NCI-H526 (cell line): ENCODE data around the gene C5orf47.

Experiments
- DNase-seq, 2 experiments: peaks; one replicate each; lab custom pipeline; 2025; lab: John Stamatoyannopoulos, UW

Gene C5orf47

GRCh38 chr5:173970878-173971650, 17.9 kb upstream of the C5orf47 start:
- DNase-seq, result no peak

DNA sequence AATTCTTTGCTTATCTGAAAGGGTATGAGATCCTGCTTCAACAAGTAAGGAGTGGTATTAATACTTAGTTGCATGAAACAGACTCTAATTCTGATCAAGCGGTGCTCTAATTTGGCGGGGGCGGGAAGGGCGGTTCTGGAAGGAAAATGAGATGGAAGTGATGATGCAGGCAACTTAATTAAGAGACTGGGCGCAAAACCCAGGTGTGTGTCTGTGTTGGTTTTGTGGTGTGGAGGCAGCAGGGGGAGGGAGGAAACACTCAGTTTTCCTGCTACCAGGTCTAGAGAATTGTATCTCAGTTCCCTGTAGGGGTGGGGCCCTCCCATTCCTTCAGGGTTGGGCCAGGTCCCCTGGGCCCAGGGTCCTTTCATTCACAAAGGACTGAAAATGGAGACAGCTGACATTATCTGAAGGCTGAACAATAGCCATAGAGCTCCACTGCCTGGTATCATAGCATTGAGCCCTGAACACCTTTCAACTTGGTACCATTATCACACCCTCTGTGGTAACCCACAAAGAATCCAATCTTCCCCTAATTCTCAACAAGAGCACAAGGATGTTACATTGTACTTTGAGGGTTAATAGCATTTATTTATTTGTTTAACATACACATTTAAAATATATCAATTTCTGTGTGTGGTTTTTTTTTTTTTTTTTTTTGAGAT, 17.2 kb upstream of the C5orf47 start:
- DNase-seq, result no peak

DNA sequence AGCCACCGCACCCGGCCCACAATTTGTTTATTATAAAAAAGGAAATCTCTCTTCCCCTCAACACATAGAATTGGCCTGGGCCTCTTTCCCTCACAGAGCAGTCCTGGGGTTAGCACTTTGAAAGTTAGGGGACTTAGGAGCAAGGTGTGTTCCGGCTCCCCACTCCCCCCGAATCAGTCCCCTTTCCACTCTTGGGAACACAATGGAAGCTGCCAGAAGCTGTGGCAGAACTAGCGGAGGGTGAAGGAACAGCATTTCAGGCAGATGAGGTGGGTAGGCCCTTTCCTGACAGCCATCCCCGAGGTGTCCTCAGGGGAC, 16.4 kb upstream of the C5orf47 start:
- no peak for DNase-seq

DNA sequence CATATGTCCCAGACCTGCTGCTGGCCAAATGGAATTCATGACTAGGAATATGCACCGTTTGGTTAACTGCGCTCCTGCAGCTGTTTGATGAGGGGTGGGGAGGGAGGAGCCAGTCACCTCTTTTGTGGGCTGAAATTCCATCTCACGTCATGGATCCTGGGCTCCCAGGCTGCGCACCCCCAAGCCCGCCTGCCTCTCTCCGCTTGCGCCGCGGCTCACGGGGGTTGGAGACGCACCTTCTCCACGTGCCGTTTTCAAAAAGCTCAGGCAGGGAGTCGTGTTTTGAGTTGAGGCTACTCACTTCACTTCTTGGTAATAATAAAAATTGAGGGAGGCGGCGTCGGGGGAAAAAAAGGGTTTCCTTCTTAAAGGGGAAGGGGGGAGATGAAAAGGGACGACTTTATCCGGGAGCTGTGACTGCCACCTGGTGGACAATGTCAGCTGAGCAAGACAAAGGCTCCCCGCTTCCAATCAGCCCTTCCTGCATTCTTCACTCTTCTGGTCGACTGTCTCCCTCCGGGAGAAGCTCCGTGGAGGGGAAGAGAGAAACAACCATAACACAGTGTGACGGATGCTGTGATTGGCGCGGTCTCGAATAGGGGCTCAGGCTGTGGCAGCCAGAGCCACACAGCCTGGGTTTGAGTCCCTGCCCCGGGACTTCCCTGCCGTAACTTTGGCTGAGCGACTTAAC, 15.9 kb upstream of the C5orf47 start:
- peak; percentile 66 to 75 for DNase-seq

DNA sequence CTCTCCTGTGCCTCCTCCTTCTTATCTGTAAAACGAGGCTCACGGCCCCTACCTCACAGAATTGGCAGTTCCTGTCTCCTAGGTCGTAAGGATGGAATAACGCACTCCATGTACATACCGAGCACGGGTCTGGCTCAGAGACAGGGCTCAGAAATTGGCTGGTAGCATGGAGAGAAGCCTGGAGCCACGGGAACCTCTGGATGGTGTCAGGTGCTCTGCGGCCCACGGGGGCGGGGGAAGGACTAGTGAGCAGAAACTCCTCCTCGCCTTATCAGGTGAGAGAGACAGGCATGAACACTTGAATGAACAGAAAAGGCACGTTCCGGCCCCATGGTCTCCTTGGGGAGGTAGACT, 15.4 kb upstream of the C5orf47 start:
- DNase-seq, result peak; percentile 15 to 54

DNA sequence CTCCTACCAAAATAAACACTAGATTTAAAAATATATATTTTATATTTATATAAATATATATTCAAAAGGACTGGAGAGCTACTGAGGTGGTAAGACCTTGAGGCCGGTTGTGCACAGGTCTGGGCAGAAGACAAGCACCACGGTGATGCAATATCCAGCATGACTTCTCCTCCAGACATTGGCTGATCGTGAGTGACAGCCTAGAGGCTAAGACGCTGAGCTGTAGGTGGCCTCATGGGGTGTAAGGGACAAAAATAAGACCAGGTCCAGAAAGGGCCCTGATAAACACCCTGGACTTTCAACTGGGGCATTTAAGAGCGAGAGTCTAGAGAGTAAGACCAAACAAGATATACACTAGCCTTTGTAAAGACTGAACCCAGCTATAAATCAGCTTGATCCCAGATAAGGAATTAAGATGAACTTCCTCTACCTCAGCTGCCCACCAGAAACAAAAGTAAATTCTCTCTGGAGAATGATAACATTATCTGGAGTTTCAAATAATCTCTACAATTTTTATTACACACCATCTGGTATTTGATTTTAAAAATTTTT, 14.2 kb upstream of the C5orf47 start:
- DNase-seq, result no peak

DNA sequence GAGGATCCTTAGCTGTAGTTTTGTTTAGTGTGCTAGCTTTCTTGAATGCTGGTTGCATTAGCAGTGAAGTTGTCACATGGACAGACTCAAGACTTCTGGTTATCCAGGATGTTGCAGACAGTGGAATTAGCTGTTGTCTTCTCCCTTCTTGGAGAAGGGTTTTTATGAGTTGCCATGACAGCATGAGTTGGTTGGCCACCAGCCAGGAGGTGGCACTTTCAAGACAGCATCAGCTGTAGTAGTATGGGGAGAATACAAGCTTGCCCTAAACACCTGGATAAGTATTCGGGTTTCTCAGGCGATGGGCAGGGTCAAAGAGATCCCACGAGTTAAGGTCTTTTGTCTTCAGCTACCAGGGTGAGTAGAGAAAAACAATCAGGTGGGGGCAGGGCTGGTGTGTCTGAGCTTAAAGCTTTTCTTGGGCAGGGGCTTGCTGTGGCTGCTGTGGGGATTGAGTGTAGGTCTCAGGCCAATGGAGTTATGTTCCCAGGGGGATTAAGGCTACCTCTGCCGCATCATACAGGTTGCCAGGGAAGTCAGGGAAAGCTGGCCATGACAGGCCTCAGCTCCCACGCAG, 7.7 kb upstream of the C5orf47 start:
- no peak for DNase-seq

- DNase-seq, result peak in 1 of 2 experiments; percentile 49
These were observed 4.8 kb upstream of the C5orf47 start for GRCh38 chr5:173984218-173984617.

GRCh38 chr5:173989432-173990082, 587 bp downstream of the C5orf47 start:
- DNase-seq, result no peak

DNA sequence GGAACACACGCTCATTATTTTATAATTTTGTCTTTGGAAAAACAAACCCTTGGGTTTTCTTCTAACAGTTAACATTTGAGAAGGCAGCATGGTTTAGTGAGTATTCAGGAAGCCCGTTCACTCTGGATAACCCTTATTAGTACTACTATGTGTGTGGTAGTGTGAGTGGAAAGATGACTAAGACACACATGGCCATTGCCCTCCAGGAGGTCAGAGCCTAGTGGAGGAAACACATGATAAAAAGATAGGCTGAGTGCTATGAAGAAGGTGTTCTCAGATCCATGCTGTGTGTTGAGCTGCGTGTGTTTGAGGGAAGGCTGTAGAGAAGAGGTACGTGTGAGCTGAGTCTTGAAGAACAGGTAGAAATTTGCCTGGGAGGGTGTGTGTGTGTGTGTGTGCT, 8.4 kb downstream of the C5orf47 start:
- DNase-seq, result no peak

GRCh38 chr5:173998531-173998930, 9.6 kb downstream of the C5orf47 start:
- no peak for DNase-seq

DNA sequence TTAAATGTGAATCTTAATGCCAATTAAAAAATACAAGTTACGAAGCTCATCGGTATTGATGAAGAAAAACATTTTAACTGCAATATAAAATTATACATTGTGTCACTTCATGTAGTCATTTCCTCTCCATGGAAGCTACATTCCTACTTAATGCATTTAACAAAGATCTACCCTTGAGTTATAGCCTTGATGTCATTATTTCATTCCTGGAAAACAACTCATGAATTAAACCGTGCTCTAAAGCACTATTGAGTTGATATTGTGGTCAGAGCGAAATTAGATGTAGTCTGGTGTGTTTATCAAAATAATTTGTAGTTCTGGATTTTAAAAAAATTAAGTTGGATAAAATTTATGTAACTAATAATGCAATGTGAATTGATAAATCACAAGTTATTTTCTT, 11.1 kb downstream of the C5orf47 start:
- no peak for DNase-seq

- DNase-seq, result no peak
These were observed 14.8 kb downstream of the C5orf47 start for GRCh38 chr5:174003795-174004194.

DNA sequence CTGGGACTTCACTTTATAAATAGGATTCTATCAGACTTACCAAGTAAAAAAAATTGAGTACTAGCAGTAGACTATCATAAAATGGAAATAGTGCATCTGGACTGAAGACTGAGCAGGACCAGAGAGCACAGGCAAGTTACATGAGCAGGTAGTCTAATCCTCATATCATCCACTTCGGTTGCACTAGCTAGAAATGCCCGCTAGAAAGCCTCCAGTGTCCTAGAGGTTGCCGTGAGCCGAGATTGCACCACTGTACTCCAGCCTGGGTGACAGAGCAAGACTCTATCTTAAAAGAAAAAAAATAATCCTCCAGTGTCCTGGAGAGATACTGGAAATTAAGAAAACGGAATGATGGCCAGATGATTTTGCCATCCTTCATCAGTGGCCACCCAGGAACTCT, 20.0 kb downstream of the C5orf47 start:
- DNase-seq, result no peak

GRCh38 chr5:174010365-174010764, 21.4 kb downstream of the C5orf47 start:
- no peak for DNase-seq

DNA sequence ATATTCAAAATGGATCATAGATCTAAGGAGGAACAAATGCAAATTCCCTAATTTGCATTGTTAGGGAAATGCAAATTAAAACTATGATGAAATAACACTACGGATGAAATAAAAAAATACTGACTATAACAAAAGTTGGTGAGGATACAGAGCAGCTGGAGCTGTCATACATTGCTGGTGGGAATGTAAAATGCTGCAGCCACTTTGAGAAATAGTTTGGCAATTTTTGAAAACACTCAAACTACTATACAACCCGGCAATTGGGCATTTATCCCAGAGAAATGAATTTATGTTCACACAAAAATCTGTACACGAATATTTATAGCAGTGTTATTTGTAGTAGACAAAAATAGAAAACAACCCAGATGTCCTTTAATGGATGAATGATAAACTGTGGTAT, 22.5 kb downstream of the C5orf47 start:
- DNase-seq, result peak; percentile 15 to 33

DNA sequence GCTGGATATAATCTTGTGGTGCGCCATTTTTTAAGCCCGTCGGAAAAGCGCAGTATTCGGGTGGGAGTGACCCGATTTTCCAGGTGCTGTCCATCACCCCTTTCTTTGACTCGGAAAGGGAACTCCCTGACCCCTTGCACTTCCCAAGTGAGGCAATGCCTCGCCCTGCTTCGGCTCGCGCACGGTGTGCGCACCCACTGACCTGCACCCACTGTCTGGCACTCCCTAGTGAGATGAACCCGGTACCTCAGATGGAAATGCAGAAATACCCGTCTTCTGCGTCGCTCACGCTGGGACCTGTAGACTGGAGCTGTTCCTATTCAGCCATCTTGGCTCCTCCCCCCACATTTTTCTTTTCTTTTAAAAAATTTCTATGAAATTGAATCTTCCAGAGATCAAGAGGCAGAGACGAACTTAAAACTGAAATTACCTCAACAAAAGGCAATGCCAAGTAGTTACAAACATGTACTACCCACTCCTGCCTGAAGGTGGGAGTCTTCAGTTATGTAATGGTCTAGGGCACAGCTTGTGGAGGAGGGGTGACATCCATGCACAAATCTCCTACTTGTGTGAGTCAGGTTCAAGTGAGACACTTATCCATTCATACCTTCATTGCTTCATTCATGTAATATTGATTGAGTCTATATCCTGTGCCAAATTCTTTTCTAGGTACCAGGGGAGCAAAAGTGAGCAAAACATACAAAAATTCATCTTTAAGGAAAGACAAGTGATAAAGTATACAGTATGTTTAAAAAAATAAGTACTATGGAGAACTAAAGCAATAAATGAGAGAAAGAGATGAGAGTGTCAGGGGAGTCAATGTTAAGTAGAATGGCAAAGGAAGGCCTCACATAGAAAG, 31.3 kb downstream of the C5orf47 start:
- peak; percentile 36 to 57 for DNase-seq

GRCh38 chr5:174020928-174021304, 31.9 kb downstream of the C5orf47 start:
- DNase-seq, result peak in 1 of 2 experiments; percentile 29

DNA sequence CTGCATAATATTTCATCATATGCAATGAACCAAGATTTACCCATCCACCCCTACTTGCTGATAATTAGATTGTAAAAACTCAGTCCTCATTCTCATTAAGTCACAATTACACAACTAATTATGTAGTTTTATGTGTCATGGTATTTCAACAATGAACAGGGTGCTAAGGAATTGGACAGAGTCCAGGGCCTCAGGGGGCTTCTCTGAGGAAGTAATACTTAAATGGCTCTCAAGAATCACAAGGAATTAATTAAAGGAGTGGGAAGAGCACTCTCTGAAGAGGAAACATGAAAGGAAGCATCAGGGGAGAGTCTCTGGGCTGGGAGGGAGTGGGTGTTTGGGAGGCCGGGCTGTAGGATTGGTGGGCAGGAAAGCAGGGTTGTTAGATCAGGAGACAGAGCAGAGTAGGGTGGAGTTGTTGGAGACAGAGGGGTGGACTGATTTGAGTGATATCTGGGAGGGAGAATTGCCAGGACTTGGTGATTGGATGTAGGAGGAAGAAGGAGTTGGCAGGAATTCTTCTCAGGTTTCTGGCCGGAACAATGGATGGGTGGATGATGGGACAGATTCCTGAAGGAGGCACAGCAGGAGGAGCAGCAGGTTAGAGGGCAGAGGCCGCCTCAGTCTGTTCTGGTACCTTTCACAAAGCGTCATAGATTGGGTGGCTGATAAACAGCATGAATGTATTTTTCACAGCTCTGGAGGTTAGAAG, 33.6 kb downstream of the C5orf47 start:
- no peak for DNase-seq

DNA sequence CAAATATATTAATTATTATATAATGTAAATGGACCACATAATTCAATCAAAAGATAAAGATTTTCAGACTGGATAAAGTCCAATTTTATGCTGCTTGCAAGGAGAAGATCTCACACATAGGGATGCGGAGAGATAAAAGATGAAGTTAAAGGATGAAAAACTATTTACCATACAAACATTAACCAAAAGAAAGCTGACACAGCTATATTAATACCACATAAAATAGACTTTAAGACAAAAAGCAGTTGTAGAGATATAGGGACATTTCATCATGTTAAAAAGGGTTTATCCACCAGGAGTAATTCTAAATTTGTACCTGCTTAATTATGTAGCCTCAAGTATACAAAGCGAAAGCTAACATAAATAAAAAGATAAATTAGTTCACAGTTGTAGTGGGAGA, 41.3 kb downstream of the C5orf47 start:
- no peak for DNase-seq
